GM13977 (cell line): Measurements from ENCODE around the gene DRGX.

ENCODE experiments used
- DNase-seq: peaks from one replicate; pipeline ENCODE4 v3.0.0; 2012; ENCODE audit warnings: low spot score
- CTCF ChIP-seq: IDR thresholded peaks from 2 replicates; pipeline ENCODE4 v1.5.1; 2012; ENCODE audit warnings: mild to moderate bottlenecking, control low read depth; ENCODE audit not compliant: insufficient read depth; ENCODE audit errors: extremely low read depth, missing control alignments
- in situ Hi-C: fragments of 300-500 bp; cut with MboI; formaldehyde crosslinking; loops from one replicate; pipeline ENCODE4 v1.12.0; 2022; ENCODE audit warnings: low sequenced_read_pairs, low pct_unique_long_range_greater_than_20kb, mixed read lengths, inconsistent platforms; ENCODE audit not compliant: unreplicated experiment

DRGX gene

DNA sequence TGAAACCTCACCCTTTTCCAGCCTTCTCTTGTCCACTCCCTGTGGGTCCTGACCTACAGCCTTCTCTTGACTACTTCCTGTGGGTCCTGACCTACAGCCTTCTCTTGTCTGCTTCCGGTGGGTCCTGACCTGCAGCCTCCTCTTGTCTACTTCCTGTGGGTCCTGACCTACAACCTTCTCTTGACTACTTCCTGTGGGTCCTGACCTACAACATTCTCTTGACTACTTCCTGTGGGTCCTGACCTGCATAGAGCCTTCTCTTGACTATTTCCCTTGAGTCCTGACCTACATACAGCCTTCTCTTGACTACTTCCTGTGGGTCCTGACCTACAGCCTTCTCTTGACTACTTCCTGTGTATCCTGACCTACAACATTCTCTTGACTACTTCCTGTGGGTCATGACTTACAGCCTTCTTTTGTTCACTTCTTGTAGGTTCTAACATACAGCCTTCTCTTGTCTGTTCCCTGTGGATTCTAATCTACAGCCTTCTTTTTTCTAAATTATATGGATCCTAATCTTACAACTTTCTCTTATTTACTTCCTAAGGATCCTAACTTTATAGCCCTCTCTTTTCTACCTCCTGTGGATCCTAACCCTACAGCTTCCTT lies 60.4 kb downstream of the DRGX start:
- no peak for DNase-seq
- no peak for TF ChIP-seq CTCF
- in situ Hi-C loops: no loop called here

DNA sequence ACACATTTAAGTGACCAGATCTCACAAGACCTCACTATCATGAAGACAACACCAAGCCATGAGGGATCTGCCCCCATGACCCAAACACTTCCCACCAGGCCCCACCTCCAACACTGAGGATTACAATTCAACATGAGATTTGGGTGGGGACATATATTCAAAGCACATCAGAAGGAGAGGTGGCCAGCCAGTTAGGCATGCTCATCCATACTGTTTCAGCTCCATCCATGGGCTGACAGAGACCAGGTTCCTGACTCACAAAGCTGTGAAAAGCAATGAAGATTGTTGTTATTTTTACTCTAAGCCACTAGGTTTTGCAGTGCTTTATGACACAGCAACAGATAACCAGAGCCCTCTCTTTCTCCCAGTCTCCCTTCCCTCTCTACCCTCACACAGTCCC lies 60.9 kb downstream of the DRGX start:
- no peak for TF ChIP-seq CTCF
- no peak for DNase-seq
- in situ Hi-C loops: no loop called here

GRCh38 chr10:49333192-49333591 lies 62.7 kb downstream of the DRGX start:
- no peak for TF ChIP-seq CTCF
- no peak for DNase-seq
- in situ Hi-C loops: no loop called here

- in situ Hi-C loops: no loop called here
- no peak for DNase-seq
- no peak for TF ChIP-seq CTCF
These were observed 63.1 kb downstream of the DRGX start for GRCh38 chr10:49332768-49333167.

DNA sequence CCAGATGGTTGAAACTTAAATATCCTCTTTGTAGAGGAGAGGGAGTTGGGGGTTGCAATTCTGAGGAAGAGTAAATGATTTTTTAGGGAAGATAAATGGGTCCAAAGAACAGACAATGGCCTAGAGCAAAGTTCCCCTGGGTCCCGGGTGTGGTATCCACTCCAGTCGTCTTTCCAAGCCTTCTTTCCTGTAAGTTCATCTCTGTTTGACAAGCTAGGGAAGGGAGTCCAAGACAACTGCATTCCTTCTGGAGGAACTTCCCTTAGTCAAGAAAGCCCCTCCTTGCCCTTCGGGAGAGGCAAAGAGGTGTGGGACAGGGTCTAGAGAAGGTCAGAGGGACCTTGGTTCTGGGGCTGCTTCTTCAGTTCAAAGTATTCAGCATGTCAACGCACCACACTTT lies 63.6 kb downstream of the DRGX start:
- in situ Hi-C loops: no loop called here
- TF ChIP-seq CTCF: no peak
- DNase-seq: no peak

DNA sequence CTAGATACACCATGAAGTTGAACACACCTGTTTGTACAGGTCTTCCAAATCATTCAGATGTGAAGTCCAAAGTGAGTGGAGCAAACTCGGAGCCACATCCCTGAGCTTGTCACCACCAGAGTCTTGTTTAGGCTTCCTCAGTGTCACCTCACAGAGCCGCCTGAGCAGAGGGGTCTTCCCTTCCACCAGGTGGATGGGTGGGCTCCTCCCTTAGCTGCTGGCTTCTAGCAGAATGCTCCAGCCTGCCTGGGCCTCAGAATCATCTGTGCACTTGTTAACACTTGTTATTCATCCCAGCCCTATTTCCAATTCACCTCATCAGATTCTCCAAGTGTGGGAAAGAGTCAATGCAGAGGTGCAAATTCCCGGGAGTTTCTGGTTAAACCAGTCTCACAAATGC lies 64.5 kb downstream of the DRGX start:
- no peak for DNase-seq
- in situ Hi-C loops: no loop called here

More for the DNA sequence above, 64.5 kb downstream of the DRGX start:
- no peak for TF ChIP-seq CTCF
